ENCODE results near the gene ITGB1. TPM values are rescaled to one million over a fixed set of nuclear protein-coding genes. Genes with fewer than 3 reads are reported as not detected.
A peak's percentile ranks its signal among the peaks of the same experiment; 100 is the strongest.
"Not testable (repeated sequence)": the region's sequence is repeated elsewhere in the genome, so short reads cannot be mapped to it uniquely, and the experiment has no call there.

ITGB1 gene
- total and polyA plus RNA-seq, 4 donors: 678 to 1,426 (median 784) TPM

GRCh38 chr10:32994632-32995031 is 36.6 kb upstream of the ITGB1 start:
- H3K27me3 ChIP-seq (ENCODE audit: control insufficient read depth in 1 of 2, insufficient read depth in 2 of 2, low read length in 1 of 2); H3K4me1 ChIP-seq (ENCODE audit: control insufficient read depth in 1 of 2, insufficient read depth in 2 of 2, low read length in 2 of 2); ATAC-seq (ENCODE audit: low FRiP score); H3K4me3 ChIP-seq (ENCODE audit: low read length in 2 of 2); DNase-seq; H3K9me3 ChIP-seq (ENCODE audit: control insufficient read depth, low read length); H3K36me3 ChIP-seq (ENCODE audit: control insufficient read depth in 1 of 2, insufficient read depth in 2 of 2, low read length in 1 of 2); H3K27ac ChIP-seq (ENCODE audit: low read depth in 1 of 2, low read length in 2 of 2); intact Hi-C loops (cut with DNase I): not testable (repeated sequence)
- 97 to 98% methylated on average over 2 of the region's 2 CpGs for WGBS, 2 donors

DNA sequence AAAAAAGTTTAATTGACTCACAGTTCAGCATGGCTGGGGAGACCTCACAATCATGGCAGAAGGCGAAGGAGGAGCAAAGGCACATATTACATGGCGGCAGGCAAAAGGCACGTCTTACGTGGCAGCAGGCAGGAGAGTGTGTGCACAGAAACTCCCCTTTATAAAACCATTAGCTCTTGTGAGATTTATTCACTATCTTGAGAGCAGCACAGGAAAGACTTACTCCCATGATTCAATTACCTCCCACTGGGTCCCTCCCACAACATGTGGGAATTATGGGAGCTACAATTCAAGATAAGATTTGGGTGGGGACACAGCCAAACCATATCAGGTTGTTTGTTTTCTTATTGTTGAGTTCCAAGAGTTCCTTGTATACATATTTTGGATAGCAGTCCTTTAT is 34.3 kb upstream of the ITGB1 start:
- ATAC-seq (ENCODE audit: low FRiP score); DNase-seq; H3K4me3 ChIP-seq (ENCODE audit: low read length in 2 of 2); H3K36me3 ChIP-seq (ENCODE audit: control insufficient read depth in 1 of 2, insufficient read depth in 2 of 2, low read length in 1 of 2); H3K9me3 ChIP-seq (ENCODE audit: control insufficient read depth, low read length); H3K27me3 ChIP-seq (ENCODE audit: control insufficient read depth in 1 of 2, insufficient read depth in 2 of 2, low read length in 1 of 2); intact Hi-C loops (cut with DNase I); H3K4me1 ChIP-seq (ENCODE audit: control insufficient read depth in 1 of 2, insufficient read depth in 2 of 2, low read length in 2 of 2): not testable (repeated sequence)
- WGBS, 2 donors: 97 to 99% methylated on average over 4 of the region's 4 CpGs
- peak overlapping the region in 1 of 2 donors; percentile 10 for H3K27ac ChIP-seq (ENCODE audit: low read depth in 1 of 2, low read length in 2 of 2)

GRCh38 chr10:32990811-32991210 is 32.8 kb upstream of the ITGB1 start:
- DNase-seq: no peak
- no peak for ATAC-seq (ENCODE audit: low FRiP score)
- intact Hi-C loops (cut with DNase I): no loop called here
- H3K4me3 ChIP-seq (ENCODE audit: low read length in 2 of 2): no peak overlapping the region
- H3K36me3 ChIP-seq (ENCODE audit: control insufficient read depth in 1 of 2, insufficient read depth in 2 of 2, low read length in 1 of 2): no peaks in the 10 kb centered on the region
- no peaks in the 10 kb centered on the region for H3K9me3 ChIP-seq (ENCODE audit: control insufficient read depth, low read length)
- no peak overlapping the region for H3K27ac ChIP-seq (ENCODE audit: low read depth in 1 of 2, low read length in 2 of 2)
- peaks cover 0 to 2% of the 10 kb centered on the region in 2 donors for H3K4me1 ChIP-seq (ENCODE audit: control insufficient read depth in 1 of 2, insufficient read depth in 2 of 2, low read length in 2 of 2)
- no peaks in the 10 kb centered on the region for H3K27me3 ChIP-seq (ENCODE audit: control insufficient read depth in 1 of 2, insufficient read depth in 2 of 2, low read length in 1 of 2)

DNA sequence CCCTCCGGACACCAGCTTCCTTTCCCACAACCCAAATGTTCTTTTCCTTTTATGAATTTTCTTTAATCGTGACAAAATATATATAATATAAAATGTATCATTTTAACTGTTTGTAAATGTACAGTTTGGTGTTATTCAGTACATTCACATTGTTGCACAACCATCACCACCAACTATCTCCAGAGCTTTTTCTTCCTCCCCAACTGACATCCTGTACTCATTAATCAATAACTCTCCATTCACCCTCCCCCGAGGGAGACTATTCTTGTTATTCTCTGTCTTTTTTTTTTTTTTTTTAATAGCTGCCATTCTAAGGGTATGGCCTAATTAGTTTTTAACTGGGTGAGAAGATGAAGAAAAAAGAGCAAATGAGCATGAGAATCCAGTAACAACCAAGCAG is 30.6 kb upstream of the ITGB1 start:
- DNase-seq: no peak
- no peaks in the 10 kb centered on the region for H3K36me3 ChIP-seq (ENCODE audit: control insufficient read depth in 1 of 2, insufficient read depth in 2 of 2, low read length in 1 of 2)
- H3K4me3 ChIP-seq (ENCODE audit: low read length in 2 of 2): no peak overlapping the region
- intact Hi-C loops (cut with DNase I): no loop called here
- 65 to 67% methylated on average over 3 of the region's 3 CpGs for WGBS, 2 donors
- H3K9me3 ChIP-seq (ENCODE audit: control insufficient read depth, low read length): no peaks in the 10 kb centered on the region
- H3K27me3 ChIP-seq (ENCODE audit: control insufficient read depth in 1 of 2, insufficient read depth in 2 of 2, low read length in 1 of 2): no peaks in the 10 kb centered on the region
- H3K27ac ChIP-seq (ENCODE audit: low read depth in 1 of 2, low read length in 2 of 2): no peak overlapping the region
- no peak for ATAC-seq (ENCODE audit: low FRiP score)
- H3K4me1 ChIP-seq (ENCODE audit: control insufficient read depth in 1 of 2, insufficient read depth in 2 of 2, low read length in 2 of 2): peaks cover 0 to 2% of the 10 kb centered on the region in 2 donors

DNA sequence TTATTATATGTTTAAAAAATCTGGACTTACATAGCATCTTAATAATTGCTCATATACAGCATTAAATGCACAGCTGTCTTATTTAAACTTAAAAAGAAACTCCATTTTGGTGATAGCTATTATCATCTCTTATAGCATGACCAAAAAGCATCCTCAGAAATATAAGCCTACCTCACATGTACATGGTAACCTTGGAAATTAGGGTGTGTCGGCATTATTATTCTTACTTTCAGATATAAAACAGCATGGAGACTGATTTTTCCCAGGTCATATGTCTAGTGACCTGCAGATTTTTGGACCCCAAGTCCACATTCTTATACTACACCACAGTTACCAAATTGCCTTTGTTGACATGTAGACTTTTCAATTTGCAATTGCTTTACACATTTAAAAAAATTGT is 29.1 kb upstream of the ITGB1 start:
- intact Hi-C loops (cut with DNase I): no loop called here

GRCh38 chr10:32985775-32986350 is 27.8 kb upstream of the ITGB1 start:
- intact Hi-C loops (cut with DNase I): no loop called here
- no peaks in the 10 kb centered on the region for H3K36me3 ChIP-seq (ENCODE audit: control insufficient read depth in 1 of 2, insufficient read depth in 2 of 2, low read length in 1 of 2)
- H3K4me3 ChIP-seq (ENCODE audit: low read length in 2 of 2): no peak overlapping the region
- DNase-seq (no peak), ATAC-seq (ENCODE audit: low FRiP score) (no peak)
- no peaks in the 10 kb centered on the region for H3K9me3 ChIP-seq (ENCODE audit: control insufficient read depth, low read length)
- 68 to 70% methylated on average over 4 of the region's 4 CpGs for WGBS, 2 donors
- H3K27ac ChIP-seq (ENCODE audit: low read depth in 1 of 2, low read length in 2 of 2): no peak overlapping the region
- H3K4me1 ChIP-seq (ENCODE audit: control insufficient read depth in 1 of 2, insufficient read depth in 2 of 2, low read length in 2 of 2): no peaks in the 10 kb centered on the region
- H3K27me3 ChIP-seq (ENCODE audit: control insufficient read depth in 1 of 2, insufficient read depth in 2 of 2, low read length in 1 of 2): no peaks in the 10 kb centered on the region

More for the DNA sequence above, 29.1 kb upstream of the ITGB1 start:
- DNase-seq (no peak), ATAC-seq (ENCODE audit: low FRiP score) (no peak)
- Histone ChIP-seq H3K4me3 (ENCODE audit: low read length in 2 of 2) (no peak overlapping the region), H3K27me3 (ENCODE audit: control insufficient read depth in 1 of 2, insufficient read depth in 2 of 2, low read length in 1 of 2) (no peaks in the 10 kb centered on the region), H3K36me3 (ENCODE audit: control insufficient read depth in 1 of 2, insufficient read depth in 2 of 2, low read length in 1 of 2) (no peaks in the 10 kb centered on the region), H3K27ac (ENCODE audit: low read depth in 1 of 2, low read length in 2 of 2) (no peak overlapping the region), H3K9me3 (ENCODE audit: control insufficient read depth, low read length) (no peaks in the 10 kb centered on the region), H3K4me1 (ENCODE audit: control insufficient read depth in 1 of 2, insufficient read depth in 2 of 2, low read length in 2 of 2) (no peaks in the 10 kb centered on the region)
- 88 to 93% methylated on average over 1 of the region's 1 CpG for WGBS, 2 donors

GRCh38 chr10:32985341-32985764 is 27.3 kb upstream of the ITGB1 start:
- ATAC-seq (ENCODE audit: low FRiP score) (no peak), DNase-seq (no peak)
- no peaks in the 10 kb centered on the region for H3K4me1 ChIP-seq (ENCODE audit: control insufficient read depth in 1 of 2, insufficient read depth in 2 of 2, low read length in 2 of 2)
- no peaks in the 10 kb centered on the region for H3K27me3 ChIP-seq (ENCODE audit: control insufficient read depth in 1 of 2, insufficient read depth in 2 of 2, low read length in 1 of 2)
- 83 to 85% methylated on average over 4 of the region's 4 CpGs for WGBS, 2 donors
- no peak overlapping the region for H3K27ac ChIP-seq (ENCODE audit: low read depth in 1 of 2, low read length in 2 of 2)
- intact Hi-C loops (cut with DNase I): no loop called here
- no peak overlapping the region for H3K4me3 ChIP-seq (ENCODE audit: low read length in 2 of 2)
- no peaks in the 10 kb centered on the region for H3K36me3 ChIP-seq (ENCODE audit: control insufficient read depth in 1 of 2, insufficient read depth in 2 of 2, low read length in 1 of 2)
- H3K9me3 ChIP-seq (ENCODE audit: control insufficient read depth, low read length): no peaks in the 10 kb centered on the region

DNA sequence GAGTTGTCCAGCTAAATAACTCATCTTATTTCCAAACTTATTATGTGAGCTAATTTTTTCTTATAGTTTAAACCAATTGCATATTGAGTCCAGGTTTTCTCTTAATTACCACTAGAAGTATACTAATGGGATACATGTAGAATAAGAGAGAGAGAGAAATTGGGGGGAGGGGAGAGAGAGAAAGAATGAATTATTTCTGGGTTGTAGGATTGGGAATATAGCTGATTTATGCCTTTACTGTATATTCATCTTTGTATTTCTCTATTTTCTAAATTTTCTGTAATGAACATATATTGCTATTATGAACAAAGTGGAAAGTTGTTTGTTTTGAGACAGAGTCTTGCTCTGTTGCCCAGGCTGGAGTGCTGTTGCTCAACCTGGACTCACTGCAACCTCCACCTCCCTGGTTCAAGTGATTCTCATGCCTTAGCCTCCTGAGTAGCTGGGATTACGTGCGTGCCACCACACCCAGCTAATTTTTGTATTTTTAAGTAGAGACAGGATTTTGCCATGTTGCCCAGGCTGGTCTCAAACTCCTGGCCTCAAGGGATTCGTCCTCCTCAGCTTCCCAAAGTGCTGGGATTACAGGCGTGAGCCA is 26.1 kb upstream of the ITGB1 start:
- intact Hi-C loops (cut with DNase I): no loop called here
- Histone ChIP-seq H3K27ac (ENCODE audit: low read depth in 1 of 2, low read length in 2 of 2) (no peak overlapping the region), H3K4me3 (ENCODE audit: low read length in 2 of 2) (no peak overlapping the region), H3K9me3 (ENCODE audit: control insufficient read depth, low read length) (no peaks in the 10 kb centered on the region), H3K27me3 (ENCODE audit: control insufficient read depth in 1 of 2, insufficient read depth in 2 of 2, low read length in 1 of 2) (no peaks in the 10 kb centered on the region), H3K36me3 (ENCODE audit: control insufficient read depth in 1 of 2, insufficient read depth in 2 of 2, low read length in 1 of 2) (no peaks in the 10 kb centered on the region), H3K4me1 (ENCODE audit: control insufficient read depth in 1 of 2, insufficient read depth in 2 of 2, low read length in 2 of 2) (no peaks in the 10 kb centered on the region)
- DNase-seq: no peak
- no peak for ATAC-seq (ENCODE audit: low FRiP score)
- WGBS, 2 donors: 95 to 98% methylated on average over 4 of the region's 4 CpGs
